Thoracic aorta (tissue), 2 donors: Measurements from ENCODE around the gene AGTPBP1. TPM values are rescaled to one million over a fixed set of nuclear protein-coding genes. Genes with fewer than 3 reads are reported as not detected.

ENCODE experiments used
- ATAC-seq: fragments of 150-250 bp; one replicate; pipeline ENCODE4 v1.8.0; 2017; ENCODE audit warnings: low read depth; ENCODE audit not compliant: insufficient number of reproducible peaks, low FRiP score
- DNase-seq: peaks from one replicate; pipeline ENCODE4 v3.0.0-alpha.2; 2020; ENCODE audit warnings: low spot score
- H3K27ac ChIP-seq, 2 donors: fragments of 200-600 bp; sonication (generic); 1 replicate in 1 of 2; 2 replicates in 1 of 2; pipeline ENCODE4 v1.5.1; 2016; ENCODE audit warnings: mild to moderate bottlenecking in 2 of 2, moderate library complexity in 2 of 2
- H3K27me3 ChIP-seq: fragments of 200-600 bp; sonication (generic); replicated peaks from 2 replicates; pipeline ENCODE4 v1.6.0; 2016; ENCODE audit warnings: mild to moderate bottlenecking; ENCODE audit not compliant: insufficient read depth
- H3K36me3 ChIP-seq: fragments of 200-600 bp; sonication (generic); one replicate; pipeline ENCODE4 v1.5.1; 2016
- H3K4me1 ChIP-seq, 2 donors: fragments of 200-600 bp; sonication (generic); 1 replicate in 1 of 2; 2 replicates in 1 of 2; pipeline versions ENCODE4 v1.5.1 to v1.6.0; 2016; ENCODE audit warnings: low read depth in 2 of 2, mild to moderate bottlenecking in 1 of 2; ENCODE audit not compliant: control insufficient read depth in 1 of 2
- H3K4me3 ChIP-seq: fragments of 200-600 bp; sonication (generic); 2 replicates; pipeline ENCODE4 v1.5.1; 2016; ENCODE audit warnings: mild to moderate bottlenecking
- H3K9me3 ChIP-seq: fragments of 200-600 bp; sonication (generic); 2 replicates; pipeline ENCODE4 v1.5.1; 2016
- CTCF ChIP-seq: fragments of 200-600 bp; sonication (generic); IDR thresholded peaks from one replicate; pipeline ENCODE4 v1.5.1; 2019; ENCODE audit warnings: antibody characterized with exemption
- total RNA-seq, 2 donors: library from RNA; depleted of rRNA; stranded (reverse); fragments of >200 nt; gene quantifications; one replicate each; pipeline versions ENCODE4 v1.1.0 to v1.2.3, GENCODE V29; 2016

AGTPBP1 gene
- total RNA-seq, 2 donors from 2014 or later, result 35.0 to 38.3 TPM

GRCh38 chr9:85745203-85745602, 3.4 kb upstream of the AGTPBP1 start:
- no peak overlapping the region for H3K27ac ChIP-seq
- no peak for DNase-seq
- no peaks in the 10 kb centered on the region for H3K9me3 ChIP-seq
- ATAC-seq, result no peak
- H3K27me3 ChIP-seq, result no peaks in the 10 kb centered on the region
- H3K4me3 ChIP-seq, result no peak overlapping the region
- H3K36me3 ChIP-seq, result no peaks in the 10 kb centered on the region
- no peak for TF ChIP-seq CTCF
- H3K4me1 ChIP-seq, result peaks cover 6 to 12% of the 10 kb centered on the region in 2 donors

GRCh38 chr9:85744480-85744879, 2.7 kb upstream of the AGTPBP1 start:
- Histone ChIP-seq H3K9me3 (no peaks in the 10 kb centered on the region), H3K4me1 (peaks cover 8 to 12% of the 10 kb centered on the region in 2 donors)
- ATAC-seq, result no peak

GRCh38 chr9:85743275-85744128, 1.7 kb upstream of the AGTPBP1 start:
- no peaks in the 10 kb centered on the region for H3K9me3 ChIP-seq
- H3K36me3 ChIP-seq, result no peaks in the 10 kb centered on the region
- no peaks in the 10 kb centered on the region for H3K27me3 ChIP-seq
- no peak overlapping the region for H3K27ac ChIP-seq
- no peak for TF ChIP-seq CTCF
- ATAC-seq (no peak), DNase-seq (no peak)
- peaks cover 8 to 12% of the 10 kb centered on the region in 2 donors for H3K4me1 ChIP-seq
- peak overlapping the region; percentile 15 for H3K4me3 ChIP-seq

More at GRCh38 chr9:85744480-85744879, 2.7 kb upstream of the AGTPBP1 start:
- Histone ChIP-seq H3K4me3 (no peak overlapping the region), H3K27me3 (no peaks in the 10 kb centered on the region), H3K36me3 (no peaks in the 10 kb centered on the region), H3K27ac (no peak overlapping the region)
- DNase-seq, result no peak
- no peak for TF ChIP-seq CTCF

GRCh38 chr9:85742597-85742936, 813 bp upstream of the AGTPBP1 start:
- no peak for TF ChIP-seq CTCF
- peaks cover 8 to 12% of the 10 kb centered on the region in 2 donors for H3K4me1 ChIP-seq
- no peaks in the 10 kb centered on the region for H3K27me3 ChIP-seq
- peak; percentile 5 for ATAC-seq
- H3K27ac ChIP-seq, result peak overlapping the region; percentile 55 to 58
- no peak for DNase-seq
- H3K4me3 ChIP-seq, result peak overlapping the region; percentile 97
- H3K9me3 ChIP-seq, result no peaks in the 10 kb centered on the region
- H3K36me3 ChIP-seq, result no peaks in the 10 kb centered on the region

- H3K9me3 ChIP-seq, result no peaks in the 10 kb centered on the region
- no peaks in the 10 kb centered on the region for H3K36me3 ChIP-seq
- peak overlapping the region; percentile 97 for H3K4me3 ChIP-seq
- peak overlapping the region; percentile 75 to 76 for H3K27ac ChIP-seq
- DNase-seq, result no peak
- ATAC-seq, result peak; percentile 17
- TF ChIP-seq CTCF, result no peak
- H3K27me3 ChIP-seq, result no peaks in the 10 kb centered on the region
- peaks cover 8 to 12% of the 10 kb centered on the region in 2 donors for H3K4me1 ChIP-seq
These were observed 469 bp downstream of the AGTPBP1 start for GRCh38 chr9:85741095-85741874.
